ENCODE data around the gene UPB1. TPM values are rescaled to one million over a fixed set of nuclear protein-coding genes. Genes with fewer than 3 reads are reported as not detected.

Gene UPB1
- total RNA-seq, 1 experiment from 2014 or later, result not detected

DNA sequence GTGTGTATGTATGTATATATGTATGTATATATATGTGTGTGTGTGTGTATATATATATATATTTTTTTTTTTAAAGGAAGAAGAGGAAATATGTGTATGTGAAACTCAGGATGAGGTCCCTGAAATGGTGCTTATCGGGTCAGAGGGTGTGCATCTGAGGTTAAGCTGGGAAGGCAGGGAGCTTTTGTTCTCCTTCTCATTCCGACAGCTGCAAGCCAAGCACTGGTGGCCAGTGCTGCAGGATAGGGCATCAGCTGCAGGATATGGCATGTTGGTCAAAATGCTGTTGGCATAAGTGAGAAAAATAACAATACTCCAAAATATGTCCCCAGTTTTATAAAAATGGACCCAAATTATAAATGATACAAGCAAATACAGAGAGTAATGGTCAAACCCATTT is 68.1 kb downstream of the UPB1 start:
- no peaks in the 10 kb centered on the region for H3K9me3 ChIP-seq
- DNase-seq, result no peak
- H3K36me3 ChIP-seq, result peaks cover 72% of the 10 kb centered on the region
- H3K4me3 ChIP-seq, result no peak overlapping the region
- H3K27me3 ChIP-seq, result no peaks in the 10 kb centered on the region

DNA sequence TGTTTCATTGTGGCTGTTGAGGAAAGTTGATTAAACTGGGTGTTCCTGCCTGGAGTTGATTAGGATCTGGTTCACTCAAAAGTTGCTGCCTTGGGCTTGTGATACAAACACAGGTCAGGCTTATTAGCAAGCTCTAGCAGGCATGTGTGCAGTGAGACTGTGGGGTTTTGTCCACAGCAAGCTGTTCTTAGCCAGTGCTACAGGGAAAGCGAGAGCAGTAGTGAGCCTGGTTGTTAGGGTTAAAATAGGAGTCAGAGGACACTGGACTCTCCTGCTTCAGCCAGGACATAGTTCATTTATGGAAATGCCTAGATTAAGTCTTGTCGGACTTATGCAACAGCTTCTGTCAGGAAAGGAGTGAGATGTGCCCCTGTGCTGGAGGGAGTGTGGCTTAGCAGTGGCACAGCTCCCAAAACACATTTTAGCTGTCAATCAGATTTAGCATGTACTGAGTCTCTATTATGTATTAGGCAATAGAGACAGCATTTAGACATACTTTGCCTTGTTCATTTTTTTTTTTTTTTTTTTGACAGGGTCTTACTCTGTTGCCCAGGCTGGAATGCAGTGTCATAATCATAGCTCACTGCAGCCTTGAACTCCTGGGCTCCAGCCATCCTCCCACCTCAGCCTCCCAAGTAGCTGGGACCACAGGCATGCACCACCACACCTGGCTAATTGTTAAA is 69.4 kb downstream of the UPB1 start:
- H3K27me3 ChIP-seq, result no peaks in the 10 kb centered on the region
- no peaks in the 10 kb centered on the region for H3K9me3 ChIP-seq
- H3K4me3 ChIP-seq, result no peak overlapping the region
- DNase-seq, result no peak
- peaks cover 70% of the 10 kb centered on the region for H3K36me3 ChIP-seq

DNA sequence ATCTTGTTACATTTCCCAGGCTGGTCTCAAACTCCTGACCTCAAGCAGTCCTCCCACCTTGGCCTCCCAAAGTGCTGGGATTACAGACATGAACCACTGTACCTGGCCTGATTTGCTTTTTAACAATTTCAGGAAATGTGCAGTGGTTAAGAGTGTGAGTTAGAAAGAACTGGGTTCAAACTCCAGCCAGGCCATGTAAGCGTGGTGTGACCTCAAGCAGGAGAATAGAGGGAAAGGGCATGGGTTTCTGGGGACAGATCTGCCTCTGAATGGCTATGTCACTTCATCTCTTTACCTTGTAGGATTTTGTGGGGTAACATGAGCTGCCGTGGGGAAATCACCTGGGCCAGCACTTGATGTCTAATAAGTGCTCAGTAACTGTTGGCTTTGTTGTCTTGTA is 69.9 kb downstream of the UPB1 start:
- Histone ChIP-seq H3K4me3 (no peak overlapping the region), H3K36me3 (peaks cover 73% of the 10 kb centered on the region), H3K27me3 (no peaks in the 10 kb centered on the region), H3K9me3 (no peaks in the 10 kb centered on the region)
- DNase-seq, result no peak

DNA sequence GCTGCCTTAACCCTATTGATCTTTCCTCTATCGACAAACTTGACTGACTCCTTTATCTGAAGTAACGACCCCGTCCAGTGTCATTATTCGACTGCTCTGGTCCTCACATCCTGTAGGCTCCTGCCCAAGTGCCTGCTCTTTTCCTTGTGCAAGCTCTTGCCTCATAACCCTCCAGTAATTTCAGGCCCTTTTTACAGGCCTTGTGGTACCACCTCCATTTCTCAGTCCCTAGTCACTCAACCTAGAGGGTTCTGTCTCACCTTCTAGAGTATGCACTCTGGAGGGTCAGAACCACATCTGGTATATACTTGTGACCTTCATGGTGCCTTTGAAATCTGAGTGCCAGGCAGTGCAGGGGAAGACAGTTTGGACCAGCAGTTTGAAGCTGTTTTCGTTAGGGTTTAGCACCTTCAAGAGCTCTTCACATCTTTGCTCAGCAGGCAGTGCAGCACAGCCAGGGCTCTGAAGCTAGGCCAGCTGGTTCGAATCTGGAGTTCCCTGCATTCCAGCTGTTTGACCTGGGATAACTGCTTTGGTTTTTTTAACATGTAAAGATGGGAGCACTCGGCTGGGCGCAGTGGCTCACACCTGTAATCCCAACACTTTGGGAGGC is 71.9 kb downstream of the UPB1 start:
- no peak for DNase-seq
- H3K9me3 ChIP-seq, result no peaks in the 10 kb centered on the region
- no peaks in the 10 kb centered on the region for H3K27me3 ChIP-seq
- no peak overlapping the region for H3K4me3 ChIP-seq
- peaks cover 78% of the 10 kb centered on the region for H3K36me3 ChIP-seq

DNA sequence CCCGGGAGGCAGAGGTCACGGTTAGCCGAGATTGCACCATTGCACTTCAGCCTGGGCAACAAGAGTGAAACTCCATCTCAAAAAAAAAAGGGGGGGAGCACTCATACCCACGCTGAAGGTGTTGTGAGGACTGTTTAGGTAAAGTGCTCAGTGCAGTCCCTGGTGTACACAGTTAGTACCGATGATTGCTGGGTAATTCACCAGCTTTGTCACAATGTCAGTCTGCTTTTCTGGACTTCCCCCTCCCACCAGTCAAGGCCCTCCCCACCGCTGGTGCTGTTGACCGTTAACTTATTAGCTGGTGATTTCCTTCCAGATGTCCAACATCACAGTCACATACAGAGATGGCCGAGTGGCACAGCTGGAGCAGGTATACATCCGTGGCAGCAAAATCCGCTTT is 72.5 kb downstream of the UPB1 start:
- DNase-seq, result no peak
- H3K9me3 ChIP-seq, result no peaks in the 10 kb centered on the region
- no peaks in the 10 kb centered on the region for H3K27me3 ChIP-seq
- H3K36me3 ChIP-seq, result peaks cover 78% of the 10 kb centered on the region
- no peak overlapping the region for H3K4me3 ChIP-seq

DNA sequence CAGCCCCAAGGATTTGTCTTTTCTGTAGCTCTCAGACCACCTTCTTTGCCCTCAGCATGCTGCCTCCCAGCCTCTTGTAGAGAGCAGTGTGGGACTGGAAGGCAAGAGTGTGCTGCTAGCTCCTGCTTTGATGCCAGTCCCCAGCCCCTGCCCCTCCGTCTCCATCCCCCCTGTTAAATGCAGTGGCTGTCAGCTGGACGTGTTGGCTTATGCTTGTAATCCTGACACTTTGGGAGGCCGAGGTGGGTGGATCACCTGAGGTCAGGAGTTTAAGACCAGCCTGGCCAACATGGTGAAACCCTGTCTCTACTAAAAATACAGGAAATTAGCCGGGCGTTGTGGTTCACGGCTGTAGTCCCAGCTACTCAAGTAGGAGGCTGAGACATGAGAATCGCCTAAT is 76.1 kb downstream of the UPB1 start:
- DNase-seq, result no peak
- Histone ChIP-seq H3K36me3 (peaks cover 71% of the 10 kb centered on the region), H3K4me3 (no peak overlapping the region), H3K27me3 (no peaks in the 10 kb centered on the region), H3K9me3 (no peaks in the 10 kb centered on the region)

DNA sequence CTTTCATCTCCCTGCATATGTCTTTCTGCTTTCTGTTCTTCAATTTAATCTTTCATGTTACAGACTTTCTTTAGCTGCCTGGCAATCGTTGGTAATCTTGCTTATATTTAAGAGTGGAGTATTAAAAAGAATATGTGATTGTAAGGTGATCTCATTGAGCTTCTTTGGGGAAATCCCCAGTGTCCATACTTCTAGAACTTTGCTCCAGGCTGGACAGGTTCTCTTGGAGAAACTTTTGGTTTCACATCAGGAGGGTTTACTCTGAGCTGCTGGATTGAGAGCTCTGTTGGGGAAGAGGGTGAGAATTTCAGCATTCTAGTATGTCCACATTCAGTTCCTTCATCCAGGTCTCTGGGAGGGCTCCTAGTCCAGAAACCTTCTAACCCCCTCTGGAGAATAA is 81.6 kb downstream of the UPB1 start:
- Histone ChIP-seq H3K4me3 (no peak overlapping the region), H3K9me3 (no peaks in the 10 kb centered on the region), H3K27me3 (no peaks in the 10 kb centered on the region), H3K36me3 (peaks cover 48% of the 10 kb centered on the region)
- no peak for DNase-seq

Other genes starting within 250 kb of the UPB1 start
- gene SPECC1L, start 224.5 kb upstream of the UPB1 start, total RNA-seq (2014; rRNA removed; shearing (Covaris generic); ENCODE audit: low replicate concordance), result 11.0 and 30.9 TPM in 2 replicates
- 0.16 and 2.0 TPM in 2 replicates for gene ADORA2A, start 67.7 kb upstream of the UPB1 start, total RNA-seq (2014; rRNA removed; shearing (Covaris generic); ENCODE audit: low replicate concordance)
- gene GUCD1, start 59.8 kb downstream of the UPB1 start, total RNA-seq (2014; rRNA removed; shearing (Covaris generic); ENCODE audit: low replicate concordance), result 66.8 and 128 TPM in 2 replicates
- 75.1 and 110 TPM in 2 replicates for gene SNRPD3, start 60.7 kb downstream of the UPB1 start, total RNA-seq (2014; rRNA removed; shearing (Covaris generic); ENCODE audit: low replicate concordance)
- 5.9 TPM in 1 of 2 replicates, not detected in the other for gene LRRC75B, start 97.7 kb downstream of the UPB1 start, total RNA-seq (2014; rRNA removed; shearing (Covaris generic); ENCODE audit: low replicate concordance)
- gene GGT1, start 107.9 kb downstream of the UPB1 start, total RNA-seq (2014; rRNA removed; shearing (Covaris generic); ENCODE audit: low replicate concordance), result 2.2 TPM in 1 of 2 replicates, not detected in the other